Endothelial cell of umbilical vein (primary cell): ENCODE measurements around the gene ANKS1B.

ENCODE experiments used
- CTCF ChIP-seq, 2 donors: IDR thresholded peaks; 1 replicate in 1 of 2; 2 replicates in 1 of 2; pipeline ENCODE4 v1.5.1; 2011; ENCODE audit warnings: low read length in 2 of 2, mild to moderate bottlenecking in 2 of 2, moderate library complexity in 2 of 2, control low read depth in 1 of 2, inconsistent platforms in 1 of 2, low read depth in 1 of 2; ENCODE audit not compliant: insufficient read depth in 1 of 2; ENCODE audit errors: extremely low read depth in 1 of 2
- EZH2 ChIP-seq: IDR thresholded peaks from 2 replicates; pipeline ENCODE4 v1.6.1; 2012; ENCODE audit warnings: borderline replicate concordance, low read depth, mild to moderate bottlenecking, moderate library complexity, low read length, inconsistent platforms; ENCODE audit not compliant: severe bottlenecking
- MYC ChIP-seq: IDR thresholded peaks from one replicate; pipeline ENCODE4 v1.6.1; 2011; ENCODE audit warnings: mild to moderate bottlenecking, low read depth, low read length
- POLR2A ChIP-seq: IDR thresholded peaks from 2 replicates; pipeline ENCODE4 v1.6.1; 2012; ENCODE audit warnings: low read depth, mild to moderate bottlenecking, control low read depth, low read length
- POLR2AphosphoS5 ChIP-seq: IDR thresholded peaks from 2 replicates; pipeline ENCODE4 v1.6.1; 2012; ENCODE audit warnings: low read depth, mild to moderate bottlenecking, control low read depth, low read length, moderate library complexity; ENCODE audit not compliant: insufficient read depth

GRCh38 chr12:99267038-99267437 is 717.7 kb downstream of the ANKS1B start:
- TF ChIP-seq POLR2AphosphoS5 (no peak), POLR2A (no peak), CTCF (IDR thresholded peaks at IDR 0.05; ENCODE audit: extremely low read depth in 1 of 2, insufficient read depth in 1 of 2, low read depth in 1 of 2, low read length in 2 of 2) (no peak), EZH2 (no peak), MYC (no peak)
